ENCODE data around the gene CEP164.

The CEP164 gene

DNA sequence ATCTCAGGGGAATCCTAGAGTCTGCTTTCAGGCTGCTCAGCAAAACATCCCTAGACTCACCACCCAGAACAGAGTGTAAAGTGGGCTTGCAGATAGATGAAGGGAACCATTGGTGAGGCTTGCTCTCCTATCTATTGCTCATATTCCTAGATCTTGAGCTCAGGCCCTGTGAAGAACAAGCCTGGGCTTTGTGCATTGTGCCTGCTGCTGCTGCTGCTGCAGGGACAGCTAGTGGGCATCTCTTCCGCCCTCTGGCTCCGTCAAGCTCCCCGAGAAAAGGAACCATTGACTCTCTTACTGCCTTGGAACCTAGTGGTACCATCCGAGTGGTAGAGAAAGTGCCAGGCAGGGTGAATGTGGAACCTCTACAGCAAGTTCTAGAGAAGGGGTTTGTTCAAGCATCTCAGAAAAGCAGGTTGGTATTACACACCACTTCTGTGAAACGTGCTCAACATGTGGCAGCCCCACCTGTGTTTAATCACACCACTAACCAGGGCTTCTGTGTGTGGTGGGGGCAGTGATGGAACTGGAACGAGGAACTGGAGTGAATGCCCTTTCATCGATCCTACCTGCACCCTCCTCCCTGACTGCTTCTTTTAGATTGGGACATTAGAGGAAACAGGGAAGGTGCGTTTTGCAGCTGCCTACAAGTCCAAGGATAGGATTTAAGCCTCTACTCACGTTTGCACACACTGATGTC is 32.1 kb upstream of the CEP164 start:
- Histone ChIP-seq H3K27ac (ENCODE audit: low read depth, low read length) (no peak overlapping the region), H3K4me1 (ENCODE audit: control insufficient read depth, insufficient read depth, low read length) (peaks cover 2% of the 10 kb centered on the region), H3K27me3 (ENCODE audit: control insufficient read depth, insufficient read depth, low read length) (no peaks in the 10 kb centered on the region), H3K9ac (ENCODE audit: low read length) (no peak overlapping the region), H3K4me3 (ENCODE audit: low read length) (no peak overlapping the region), H3K36me3 (ENCODE audit: control insufficient read depth, insufficient read depth, low read length) (peaks cover 7% of the 10 kb centered on the region)

DNA sequence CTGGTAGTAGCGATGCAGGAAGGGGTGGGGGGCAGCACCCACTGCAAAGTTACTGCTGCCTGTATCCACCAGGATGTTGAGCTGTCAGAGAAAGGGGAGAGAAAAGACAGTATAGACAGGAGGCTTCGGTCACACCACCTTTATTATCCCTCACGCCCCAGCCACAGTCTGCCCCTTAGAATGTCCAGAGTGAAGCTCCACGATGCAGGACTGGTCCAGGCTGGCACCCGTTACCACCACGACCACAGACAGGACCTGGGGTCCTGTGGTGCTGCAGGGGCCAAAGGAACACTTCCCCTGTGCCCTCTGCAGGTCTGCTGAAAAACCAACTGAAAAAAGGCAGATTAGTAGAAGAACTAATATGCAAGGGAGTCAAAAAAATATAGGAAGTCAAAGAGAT is 30.8 kb upstream of the CEP164 start:
- Histone ChIP-seq H3K36me3 (ENCODE audit: control insufficient read depth, insufficient read depth, low read length) (peaks cover 4% of the 10 kb centered on the region), H3K4me3 (ENCODE audit: low read length) (no peak overlapping the region), H3K27me3 (ENCODE audit: control insufficient read depth, insufficient read depth, low read length) (no peaks in the 10 kb centered on the region), H3K9ac (ENCODE audit: low read length) (no peak overlapping the region), H3K4me1 (ENCODE audit: control insufficient read depth, insufficient read depth, low read length) (peaks cover 2% of the 10 kb centered on the region), H3K27ac (ENCODE audit: low read depth, low read length) (no peak overlapping the region)

GRCh38 chr11:117298195-117298594 is 29.5 kb upstream of the CEP164 start:
- Histone ChIP-seq H3K27ac (ENCODE audit: low read depth, low read length) (no peak overlapping the region), H3K4me1 (ENCODE audit: control insufficient read depth, insufficient read depth, low read length) (peaks cover 2% of the 10 kb centered on the region), H3K9ac (ENCODE audit: low read length) (no peak overlapping the region), H3K36me3 (ENCODE audit: control insufficient read depth, insufficient read depth, low read length) (peaks cover 4% of the 10 kb centered on the region), H3K27me3 (ENCODE audit: control insufficient read depth, insufficient read depth, low read length) (no peaks in the 10 kb centered on the region), H3K4me3 (ENCODE audit: low read length) (no peak overlapping the region)

- Histone ChIP-seq H3K4me3 (ENCODE audit: low read length) (no peak overlapping the region), H3K36me3 (ENCODE audit: control insufficient read depth, insufficient read depth, low read length) (no peaks in the 10 kb centered on the region), H3K4me1 (ENCODE audit: control insufficient read depth, insufficient read depth, low read length) (peaks cover 2% of the 10 kb centered on the region), H3K9ac (ENCODE audit: low read length) (no peak overlapping the region), H3K27me3 (ENCODE audit: control insufficient read depth, insufficient read depth, low read length) (no peaks in the 10 kb centered on the region), H3K27ac (ENCODE audit: low read depth, low read length) (no peak overlapping the region)
These were observed 28.0 kb upstream of the CEP164 start for GRCh38 chr11:117299351-117300282.

- no peaks in the 10 kb centered on the region for H3K36me3 ChIP-seq (ENCODE audit: control insufficient read depth, insufficient read depth, low read length)
- H3K27me3 ChIP-seq (ENCODE audit: control insufficient read depth, insufficient read depth, low read length) = no peaks in the 10 kb centered on the region
- H3K4me1 ChIP-seq (ENCODE audit: control insufficient read depth, insufficient read depth, low read length) = peaks cover 2% of the 10 kb centered on the region
- no peak overlapping the region for H3K27ac ChIP-seq (ENCODE audit: low read depth, low read length)
- no peak overlapping the region for H3K9ac ChIP-seq (ENCODE audit: low read length)
- H3K4me3 ChIP-seq (ENCODE audit: low read length) = no peak overlapping the region
These were observed 27.4 kb upstream of the CEP164 start for GRCh38 chr11:117300283-117300663.

GRCh38 chr11:117300773-117301172 is 26.9 kb upstream of the CEP164 start:
- Histone ChIP-seq H3K27me3 (ENCODE audit: control insufficient read depth, insufficient read depth, low read length) (no peaks in the 10 kb centered on the region), H3K4me3 (ENCODE audit: low read length) (no peak overlapping the region), H3K36me3 (ENCODE audit: control insufficient read depth, insufficient read depth, low read length) (no peaks in the 10 kb centered on the region), H3K27ac (ENCODE audit: low read depth, low read length) (no peak overlapping the region), H3K9ac (ENCODE audit: low read length) (no peak overlapping the region), H3K4me1 (ENCODE audit: control insufficient read depth, insufficient read depth, low read length) (peaks cover 2% of the 10 kb centered on the region)

DNA sequence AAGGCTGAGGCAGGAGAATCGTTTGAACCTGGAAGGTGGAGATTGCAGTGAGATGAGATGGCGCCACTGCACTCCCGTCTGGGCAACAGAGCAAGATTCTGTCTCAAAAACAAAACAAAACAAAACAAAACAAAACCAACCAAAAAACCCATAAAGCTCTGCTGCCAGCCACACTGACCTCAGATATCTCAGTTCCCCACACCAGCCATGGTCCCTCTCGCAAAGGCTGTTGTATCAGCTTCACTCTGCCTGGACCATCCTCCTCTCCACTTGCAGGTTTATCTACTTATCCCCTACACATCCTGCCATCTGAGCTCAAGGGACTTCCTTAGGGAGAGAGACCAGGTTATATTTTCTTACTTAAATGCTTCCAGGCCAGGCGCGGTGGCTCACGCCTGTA is 25.4 kb upstream of the CEP164 start:
- Histone ChIP-seq H3K36me3 (ENCODE audit: control insufficient read depth, insufficient read depth, low read length) (no peaks in the 10 kb centered on the region), H3K9ac (ENCODE audit: low read length) (no peak overlapping the region), H3K4me3 (ENCODE audit: low read length) (no peak overlapping the region), H3K27me3 (ENCODE audit: control insufficient read depth, insufficient read depth, low read length) (no peaks in the 10 kb centered on the region), H3K4me1 (ENCODE audit: control insufficient read depth, insufficient read depth, low read length) (peaks cover 2% of the 10 kb centered on the region), H3K27ac (ENCODE audit: low read depth, low read length) (no peak overlapping the region)

DNA sequence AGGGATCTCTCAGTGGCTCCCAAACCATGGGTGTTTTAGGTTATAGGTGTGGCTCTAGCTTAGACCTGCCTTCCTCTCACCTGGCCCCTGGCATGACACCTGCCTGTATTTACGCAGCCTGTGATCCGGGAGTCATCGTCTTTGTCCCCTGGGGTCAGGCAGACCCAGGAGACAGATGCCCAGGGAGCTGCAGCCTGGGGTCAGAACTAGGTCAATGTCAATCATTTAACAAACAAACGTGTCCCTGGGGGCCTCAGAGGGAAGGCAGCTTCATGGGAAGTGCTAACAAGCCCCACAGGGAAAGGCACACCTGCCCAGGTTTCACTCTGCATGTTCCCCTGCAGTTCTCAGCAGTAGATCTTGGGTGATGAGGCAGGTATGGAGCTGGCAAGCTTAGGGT is 24.6 kb upstream of the CEP164 start:
- Histone ChIP-seq H3K27me3 (ENCODE audit: control insufficient read depth, insufficient read depth, low read length) (no peaks in the 10 kb centered on the region), H3K4me3 (ENCODE audit: low read length) (no peak overlapping the region), H3K4me1 (ENCODE audit: control insufficient read depth, insufficient read depth, low read length) (peaks cover 2% of the 10 kb centered on the region), H3K9ac (ENCODE audit: low read length) (no peak overlapping the region), H3K27ac (ENCODE audit: low read depth, low read length) (no peak overlapping the region), H3K36me3 (ENCODE audit: control insufficient read depth, insufficient read depth, low read length) (no peaks in the 10 kb centered on the region)

GRCh38 chr11:117303646-117304315 is 23.9 kb upstream of the CEP164 start:
- no peaks in the 10 kb centered on the region for H3K27me3 ChIP-seq (ENCODE audit: control insufficient read depth, insufficient read depth, low read length)
- H3K27ac ChIP-seq (ENCODE audit: low read depth, low read length) = no peak overlapping the region
- no peak overlapping the region for H3K4me3 ChIP-seq (ENCODE audit: low read length)
- H3K36me3 ChIP-seq (ENCODE audit: control insufficient read depth, insufficient read depth, low read length) = no peaks in the 10 kb centered on the region
- H3K9ac ChIP-seq (ENCODE audit: low read length) = no peak overlapping the region
- H3K4me1 ChIP-seq (ENCODE audit: control insufficient read depth, insufficient read depth, low read length) = peaks cover 2% of the 10 kb centered on the region

GRCh38 chr11:117305145-117305544 is 22.5 kb upstream of the CEP164 start:
- Histone ChIP-seq H3K27me3 (ENCODE audit: control insufficient read depth, insufficient read depth, low read length) (no peaks in the 10 kb centered on the region), H3K36me3 (ENCODE audit: control insufficient read depth, insufficient read depth, low read length) (no peaks in the 10 kb centered on the region), H3K4me3 (ENCODE audit: low read length) (no peak overlapping the region), H3K27ac (ENCODE audit: low read depth, low read length) (no peak overlapping the region), H3K9ac (ENCODE audit: low read length) (no peak overlapping the region), H3K4me1 (ENCODE audit: control insufficient read depth, insufficient read depth, low read length) (no peaks in the 10 kb centered on the region)

DNA sequence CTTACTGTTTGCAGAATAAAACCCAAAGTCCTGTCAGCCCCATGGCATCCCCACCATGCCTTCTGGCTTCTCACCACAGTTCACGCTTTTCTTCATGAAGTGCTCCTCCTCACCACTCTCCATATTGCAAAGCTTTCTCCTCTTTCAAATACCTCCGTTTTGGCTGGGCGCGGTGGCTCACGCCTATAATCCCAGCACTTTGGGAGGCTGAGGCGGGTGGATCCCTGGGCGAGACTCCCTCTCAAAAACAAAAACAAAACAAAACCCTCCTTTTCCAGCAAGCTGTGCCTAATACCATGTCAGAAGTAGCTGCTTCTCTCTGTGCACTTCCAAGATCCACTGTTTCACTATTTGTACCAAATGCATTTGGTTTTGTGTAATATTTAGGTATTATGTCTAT is 18.3 kb upstream of the CEP164 start:
- H3K27ac ChIP-seq (ENCODE audit: low read depth, low read length) = no peak overlapping the region
- H3K27me3 ChIP-seq (ENCODE audit: control insufficient read depth, insufficient read depth, low read length) = no peaks in the 10 kb centered on the region
- no peak overlapping the region for H3K9ac ChIP-seq (ENCODE audit: low read length)
- no peaks in the 10 kb centered on the region for H3K4me1 ChIP-seq (ENCODE audit: control insufficient read depth, insufficient read depth, low read length)
- H3K36me3 ChIP-seq (ENCODE audit: control insufficient read depth, insufficient read depth, low read length) = no peaks in the 10 kb centered on the region
- no peak overlapping the region for H3K4me3 ChIP-seq (ENCODE audit: low read length)

DNA sequence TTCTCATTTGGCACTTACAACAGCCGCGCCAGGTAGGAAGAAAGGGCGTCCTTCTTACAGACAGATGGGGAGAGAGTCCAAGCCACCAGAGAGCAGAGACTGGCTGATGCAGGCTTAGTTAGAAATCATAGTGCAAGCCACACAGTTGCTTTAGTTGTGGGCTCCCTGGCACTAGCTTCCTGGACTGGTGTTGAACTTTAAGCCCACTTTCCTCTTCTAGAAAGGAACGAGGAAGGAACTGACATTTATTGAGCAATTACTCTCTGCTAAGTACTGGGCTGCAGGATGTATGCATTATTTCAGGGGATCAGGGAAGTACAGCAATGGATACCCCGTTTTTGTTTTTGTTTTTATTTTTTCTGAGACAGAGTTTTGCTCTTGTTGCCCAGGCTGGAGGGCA is 14.6 kb upstream of the CEP164 start:
- no peak overlapping the region for H3K4me3 ChIP-seq (ENCODE audit: low read length)
- H3K9ac ChIP-seq (ENCODE audit: low read length) = no peak overlapping the region
- H3K27ac ChIP-seq (ENCODE audit: low read depth, low read length) = no peak overlapping the region
- no peaks in the 10 kb centered on the region for H3K27me3 ChIP-seq (ENCODE audit: control insufficient read depth, insufficient read depth, low read length)
- no peaks in the 10 kb centered on the region for H3K36me3 ChIP-seq (ENCODE audit: control insufficient read depth, insufficient read depth, low read length)
- peaks cover 5% of the 10 kb centered on the region for H3K4me1 ChIP-seq (ENCODE audit: control insufficient read depth, insufficient read depth, low read length)
